GM19099 (cell line): ENCODE results near the gene COL27A1.

Source experiments
- POLR2A ChIP-seq: IDR thresholded peaks from 3 replicates; pipeline ENCODE4 v1.6.1; 2011; ENCODE audit warnings: low read depth; ENCODE audit not compliant: insufficient read length; ENCODE audit errors: extremely low read depth

Gene COL27A1

GRCh38 chr9:114155263-114155994 lies at the start of gene COL27A1:
Gene COL27A1 (plus strand): TSS chr9:114155537. CDS start chr9:114155951, 414 bp downstream.
- no peak for TF ChIP-seq POLR2A

GRCh38 chr9:114107286-114108001 lies 47.9 kb upstream of the COL27A1 start:
- TF ChIP-seq POLR2A = no peak

- no peak for TF ChIP-seq POLR2A
Measured at GRCh38 chr9:114108016-114108833, 47.1 kb upstream of the COL27A1 start.

GRCh38 chr9:114109124-114109523 lies 46.2 kb upstream of the COL27A1 start:
- TF ChIP-seq POLR2A = no peak

GRCh38 chr9:114110180-114110579 lies 45.2 kb upstream of the COL27A1 start:
- no peak for TF ChIP-seq POLR2A

GRCh38 chr9:114112325-114112724 lies 43.0 kb upstream of the COL27A1 start:
- no peak for TF ChIP-seq POLR2A

- TF ChIP-seq POLR2A = no peak
Measured at GRCh38 chr9:114112778-114113584, 42.4 kb upstream of the COL27A1 start.

GRCh38 chr9:114114364-114114763 lies 41.0 kb upstream of the COL27A1 start:
- no peak for TF ChIP-seq POLR2A

- no peak for TF ChIP-seq POLR2A
Measured at GRCh38 chr9:114115654-114116125, 39.6 kb upstream of the COL27A1 start.

GRCh38 chr9:114116126-114116747 lies 39.1 kb upstream of the COL27A1 start:
- no peak for TF ChIP-seq POLR2A

GRCh38 chr9:114117614-114117995 lies 37.7 kb upstream of the COL27A1 start:
- no peak for TF ChIP-seq POLR2A

GRCh38 chr9:114117996-114118830 lies 37.1 kb upstream of the COL27A1 start:
- TF ChIP-seq POLR2A = no peak

GRCh38 chr9:114119242-114120191 lies 35.8 kb upstream of the COL27A1 start:
- TF ChIP-seq POLR2A = no peak
